ENCODE measurements around the gene WDR62. TPM values are rescaled to one million over a fixed set of nuclear protein-coding genes. Genes with fewer than 3 reads are reported as not detected.
"Not testable (repeated sequence)": the region's sequence is repeated elsewhere in the genome, so short reads cannot be mapped to it uniquely, and the experiment has no call there.

The WDR62 gene
- total RNA-seq, 1 donor from 2014 or later = 2.2 TPM

DNA sequence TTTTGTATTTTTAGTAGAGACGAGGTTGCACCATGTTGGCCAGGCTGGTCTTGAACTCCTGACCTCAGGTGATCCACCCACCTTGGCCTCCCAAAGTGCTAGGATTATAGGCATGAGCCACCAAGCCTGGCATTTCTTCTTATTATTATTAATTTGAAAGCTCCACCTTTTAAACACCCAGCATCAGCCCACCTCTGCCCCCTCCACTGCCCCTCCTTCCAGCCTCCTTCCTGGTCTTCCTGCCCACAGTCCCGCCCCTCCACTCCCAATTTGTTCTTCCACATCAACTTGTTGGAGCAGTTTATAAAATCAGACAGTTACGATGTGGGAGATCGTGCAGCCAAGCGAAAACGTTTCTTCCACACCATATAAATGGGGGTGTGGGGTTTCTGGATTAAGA is 14.2 kb upstream of the WDR62 start:
- DNase-seq = no peak

GRCh38 chr19:36041092-36041491 is 13.6 kb upstream of the WDR62 start:
- DNase-seq = not testable (repeated sequence)

- DNase-seq = no peak
Measured at GRCh38 chr19:36041831-36042230, 12.9 kb upstream of the WDR62 start.

DNA sequence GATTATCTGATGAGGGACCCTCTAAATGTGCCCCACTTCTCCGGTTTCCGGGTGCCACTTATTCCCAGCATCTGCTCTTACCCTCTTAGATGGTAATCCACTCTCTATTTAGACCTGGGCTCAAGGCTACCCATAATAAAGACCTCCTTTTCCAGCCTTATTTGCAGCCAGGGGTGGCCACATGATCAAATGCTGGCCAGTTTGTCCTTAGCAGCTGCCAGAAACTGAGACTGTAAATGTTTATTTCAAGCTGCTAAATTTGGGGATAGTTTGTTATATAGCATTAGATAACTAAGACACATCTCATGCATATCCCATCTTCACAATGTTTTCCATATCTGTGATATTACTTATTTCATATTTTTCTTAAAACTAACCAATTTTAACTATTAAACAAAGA is 10.7 kb upstream of the WDR62 start:
- DNase-seq = no peak

DNA sequence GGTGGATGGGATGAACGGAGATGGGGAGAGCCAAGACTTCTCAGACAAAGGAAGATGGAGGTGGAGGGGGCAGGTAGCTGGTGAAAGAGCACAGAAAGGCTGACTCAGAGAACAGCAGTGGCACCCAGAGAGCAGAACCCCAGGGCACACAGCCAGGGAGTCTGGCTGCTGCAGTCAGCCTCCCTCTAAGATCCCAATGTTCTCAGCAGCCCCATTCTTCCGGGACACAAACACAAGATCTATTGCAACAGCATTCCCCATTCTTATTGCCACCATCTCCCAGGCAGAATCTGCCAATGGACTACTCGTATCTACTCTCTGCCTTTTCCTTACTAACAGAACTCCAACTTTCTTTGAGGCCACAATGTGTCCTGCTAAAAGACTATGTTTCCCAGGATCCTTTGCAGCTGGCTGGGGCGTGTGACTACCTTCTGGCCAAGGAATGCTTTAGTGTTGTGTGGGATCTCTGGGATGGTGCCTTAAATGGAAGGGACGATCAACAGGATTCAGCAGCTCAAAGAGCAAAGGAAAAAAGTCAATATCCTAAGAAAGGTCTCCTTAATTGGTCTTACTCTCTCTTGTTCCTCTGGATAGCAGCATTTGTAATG is 8.2 kb upstream of the WDR62 start:
- no peak for DNase-seq

- DNase-seq = no peak
Measured at GRCh38 chr19:36047835-36048234, 6.9 kb upstream of the WDR62 start.

DNA sequence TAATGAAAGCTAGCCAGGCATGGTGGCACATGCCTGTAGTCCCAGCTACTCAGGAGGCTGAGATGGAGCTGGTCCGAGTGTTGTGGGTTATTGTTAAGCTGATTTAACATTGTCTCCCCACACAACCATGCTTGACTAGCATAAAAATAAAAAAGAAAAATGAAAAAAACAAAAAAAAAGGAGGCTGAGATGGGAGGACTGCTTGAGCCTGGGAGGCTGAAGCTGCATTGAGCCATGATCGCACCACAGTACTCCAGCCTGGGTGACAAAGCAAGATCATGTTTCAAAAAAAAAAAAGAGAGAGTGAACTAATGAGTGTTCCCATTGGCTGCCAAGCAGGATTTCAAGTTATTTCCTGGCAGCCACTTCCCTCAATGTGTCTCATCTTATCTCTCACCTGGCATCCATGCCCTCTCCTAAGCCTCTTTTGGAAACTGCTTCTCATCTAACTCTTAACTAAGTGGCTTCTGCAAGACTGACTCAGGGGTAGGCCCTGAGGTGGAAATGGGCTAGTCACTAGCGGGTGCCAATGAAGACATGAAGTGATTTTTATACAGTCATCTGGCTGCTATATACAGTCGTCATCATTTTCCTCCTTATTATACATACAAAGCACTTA is 5.5 kb upstream of the WDR62 start:
- DNase-seq = no peak

DNA sequence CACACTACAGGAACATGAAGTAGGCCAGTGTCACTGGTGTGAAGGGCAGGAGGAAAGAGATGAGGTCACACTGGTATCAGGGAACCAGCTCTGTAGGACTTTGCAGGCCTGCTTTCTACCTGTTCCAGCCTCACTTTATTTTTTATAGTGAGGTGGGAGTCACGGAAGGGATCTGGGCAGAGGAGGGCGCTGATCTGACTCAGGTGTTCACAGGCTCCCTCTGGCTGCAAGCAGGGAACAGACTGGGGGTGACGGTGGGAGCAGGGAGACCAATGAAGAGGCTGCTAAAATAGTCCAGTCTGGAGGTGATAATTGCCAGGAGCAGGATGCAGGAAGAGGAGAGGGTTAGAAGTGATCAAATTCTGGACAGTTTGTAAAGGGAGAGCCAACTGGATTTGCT is 3.5 kb upstream of the WDR62 start:
- DNase-seq = peak; percentile 28

DNA sequence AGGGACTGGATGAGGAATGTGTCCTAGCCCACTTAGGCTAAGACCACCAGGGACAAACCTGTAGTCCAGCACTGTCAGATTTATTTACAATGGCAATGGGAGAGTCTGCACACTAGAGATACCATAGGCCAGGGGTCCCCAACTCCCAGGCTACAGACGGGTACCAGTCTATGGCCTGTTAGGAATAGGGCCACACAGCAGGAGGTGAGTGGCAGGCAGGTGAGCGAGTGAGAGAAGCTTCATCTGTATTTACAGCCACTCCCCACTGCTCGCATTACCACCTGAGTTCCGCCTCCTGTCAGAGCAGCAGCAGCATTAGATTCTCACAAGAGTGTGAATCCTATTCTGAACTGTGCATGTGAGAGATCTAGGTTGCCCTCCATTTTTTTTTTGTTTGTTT is 3.1 kb upstream of the WDR62 start:
- no peak for DNase-seq

GRCh38 chr19:36054119-36054732 is 471 bp upstream of the WDR62 start, which contains the start of gene THAP8:
THAP8 (minus strand) TSS chr19:36054285; CDS start chr19:36054217, 68 bp downstream.
- DNase-seq = peak; percentile 100

GRCh38 chr19:36058481-36059179 is 3.9 kb downstream of the WDR62 start:
- DNase-seq = no peak

GRCh38 chr19:36059180-36059910 is 4.6 kb downstream of the WDR62 start:
- DNase-seq = no peak

GRCh38 chr19:36060430-36060829 is 5.7 kb downstream of the WDR62 start:
- DNase-seq = peak; percentile 85

DNA sequence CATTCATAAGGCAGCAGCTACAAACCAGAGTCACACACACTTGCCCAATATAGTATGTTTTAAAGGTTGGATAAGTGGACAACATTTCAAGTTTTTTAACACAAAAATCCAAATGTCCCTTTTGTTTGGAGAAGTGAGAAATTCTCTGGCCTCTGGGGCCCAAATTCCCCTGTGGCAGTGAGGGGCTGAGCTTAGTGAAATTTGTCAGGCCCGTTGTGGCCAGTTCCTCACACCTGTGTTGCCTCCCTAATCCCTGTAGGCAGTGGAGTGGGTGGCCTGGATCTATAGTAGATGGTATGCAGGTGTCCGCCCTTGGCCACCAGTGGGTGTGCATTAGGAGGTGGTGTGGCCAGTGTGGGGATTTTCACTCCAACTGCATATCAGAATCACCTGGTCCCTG is 6.7 kb downstream of the WDR62 start:
- no peak for DNase-seq

- DNase-seq = no peak
Measured at GRCh38 chr19:36064826-36065225, 10.1 kb downstream of the WDR62 start.

GRCh38 chr19:36067681-36068080 is 13.0 kb downstream of the WDR62 start:
- DNase-seq = no peak

- DNase-seq = not testable (repeated sequence)
Measured at GRCh38 chr19:36068810-36069499, 14.3 kb downstream of the WDR62 start.

- DNase-seq = no peak
Measured at GRCh38 chr19:36072081-36072480, 17.4 kb downstream of the WDR62 start.

GRCh38 chr19:36073121-36073876 is 18.6 kb downstream of the WDR62 start:
- no peak for DNase-seq

DNA sequence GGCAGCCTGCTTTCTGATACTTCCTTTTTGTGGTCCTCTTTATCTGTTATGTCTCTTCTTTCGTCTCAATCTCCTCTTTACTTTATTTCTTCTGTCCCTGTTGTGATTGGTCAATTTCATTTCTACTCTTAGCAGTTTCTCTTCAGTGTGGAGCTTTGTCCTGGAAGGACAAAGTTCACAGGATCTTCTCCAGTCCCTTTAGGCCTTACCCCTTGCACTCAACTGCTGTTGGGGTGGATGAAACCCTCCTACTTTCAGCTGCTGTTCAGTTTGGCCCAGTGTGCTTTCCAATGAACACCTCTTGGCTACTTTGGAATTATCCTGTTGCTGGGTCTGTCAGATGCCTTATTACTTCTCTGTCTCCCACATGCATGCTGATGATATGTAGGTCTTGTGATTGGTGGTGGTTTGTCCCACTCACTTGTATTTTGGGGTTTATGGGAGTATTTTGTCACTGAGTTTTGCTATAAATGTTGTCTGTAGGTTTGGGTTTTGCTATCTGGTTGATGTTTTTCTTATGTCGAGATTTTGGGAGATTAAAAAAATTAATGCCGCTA is 24.8 kb downstream of the WDR62 start:
- DNase-seq = no peak

DNA sequence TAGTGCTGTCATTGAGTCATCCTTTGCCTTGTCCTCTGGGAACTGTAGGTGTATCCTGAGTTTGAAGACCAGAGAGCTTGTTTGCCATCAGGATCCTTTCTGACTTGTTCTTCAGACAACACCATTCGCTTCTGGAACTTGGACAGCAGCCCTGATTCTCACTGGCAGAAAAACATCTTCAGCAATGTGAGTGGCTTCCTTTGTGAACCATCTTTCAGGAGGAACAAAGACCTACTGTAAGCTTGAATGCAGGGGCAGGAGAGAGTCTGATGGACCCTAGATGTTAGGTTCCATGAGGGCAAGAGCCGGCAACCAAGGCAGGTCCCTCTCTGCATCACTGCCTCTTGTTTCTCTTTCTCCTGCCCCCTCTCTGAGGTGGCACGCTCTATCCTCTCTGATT is 26.7 kb downstream of the WDR62 start:
- no peak for DNase-seq

All from dermis blood vessel endothelial cell (primary cell).